Measurements from ENCODE around the gene GSX1. TPM values are rescaled to one million over a fixed set of nuclear protein-coding genes. Genes with fewer than 3 reads are reported as not detected.
A peak's percentile ranks its signal among the peaks of the same experiment; 100 is the strongest.

Gene GSX1
- total RNA-seq, 1 donor from 2014 or later, result not detected

DNA sequence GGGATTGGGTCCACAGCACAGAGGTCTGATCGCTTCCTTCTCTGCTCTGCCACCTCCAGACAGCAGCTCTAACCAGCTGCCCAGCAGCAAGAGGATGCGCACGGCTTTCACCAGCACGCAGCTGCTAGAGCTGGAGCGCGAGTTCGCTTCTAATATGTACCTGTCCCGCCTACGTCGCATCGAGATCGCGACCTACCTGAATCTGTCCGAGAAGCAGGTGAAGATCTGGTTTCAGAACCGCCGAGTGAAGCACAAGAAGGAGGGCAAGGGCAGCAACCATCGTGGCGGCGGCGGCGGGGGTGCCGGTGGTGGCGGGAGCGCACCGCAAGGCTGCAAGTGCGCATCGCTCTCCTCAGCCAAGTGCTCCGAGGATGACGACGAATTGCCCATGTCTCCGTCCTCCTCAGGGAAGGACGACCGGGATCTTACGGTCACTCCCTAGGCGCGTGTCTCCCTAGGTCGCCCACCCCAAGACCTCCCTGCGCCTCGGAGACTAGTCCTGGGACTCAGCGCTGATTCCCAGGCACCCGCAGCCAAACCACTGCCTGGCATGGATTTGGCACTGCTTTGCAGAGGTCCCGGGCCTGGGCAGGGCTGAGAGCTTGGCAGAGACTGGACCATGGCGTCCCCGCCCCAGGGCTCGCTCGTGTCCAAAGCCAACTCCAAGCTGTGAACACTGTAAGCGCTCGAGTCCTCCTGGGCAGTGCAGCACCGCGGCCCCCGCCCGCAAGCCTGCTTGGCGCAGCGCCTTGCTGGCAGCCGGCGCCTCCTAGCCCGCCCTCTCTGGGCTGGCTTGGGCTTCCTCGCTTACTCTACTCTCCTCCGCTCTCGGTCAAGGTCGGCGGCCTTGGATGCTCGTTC is 1.5 kb downstream of the GSX1 start:
- Mint-ChIP-seq H3K4me3 (no peak overlapping the region), H3K9me3 (peaks cover 3% of the 10 kb centered on the region), H3K27me3 (ENCODE audit: insufficient read depth, low read depth) (peaks cover 83% of the 10 kb centered on the region), H3K4me1 (peaks cover 33% of the 10 kb centered on the region), H3K36me3 (no peaks in the 10 kb centered on the region), H3K27ac (no peak overlapping the region)
- H2AFZ ChIP-seq (replicated peaks), result no peak overlapping the region
- peaks cover 31% of the 10 kb centered on the region for H3F3A ChIP-seq (ENCODE audit: low read depth)
- H3K4me3 ChIP-seq, result no peak overlapping the region
- no peak overlapping the region for H3K9ac ChIP-seq
- H3K27me3 ChIP-seq, result peaks cover 100% of the 10 kb centered on the region
- no peaks in the 10 kb centered on the region for H3K9me3 ChIP-seq (ENCODE audit: low read depth)
- no peaks in the 10 kb centered on the region for H3K79me2 ChIP-seq (ENCODE audit: low read depth)
- no peaks in the 10 kb centered on the region for H3K36me3 ChIP-seq
- no peak overlapping the region for H3K27ac ChIP-seq
- DNase-seq (ENCODE audit: low spot score), result no peak
- no peak overlapping the region for H3K4me2 ChIP-seq
- peaks cover 14% of the 10 kb centered on the region for H3K4me1 ChIP-seq
- no peak for TF ChIP-seq CTCF (IDR thresholded peaks at IDR 0.05)
- TF ChIP-seq EZH2phosphoT487 (IDR thresholded peaks at IDR 0.05), result peak; percentile 79
- peak; percentile 81 for TF ChIP-seq EZH2 (IDR thresholded peaks at IDR 0.05)
- peaks cover 94% of the 10 kb centered on the region for H4K20me1 ChIP-seq (ENCODE audit: low read depth)

DNA sequence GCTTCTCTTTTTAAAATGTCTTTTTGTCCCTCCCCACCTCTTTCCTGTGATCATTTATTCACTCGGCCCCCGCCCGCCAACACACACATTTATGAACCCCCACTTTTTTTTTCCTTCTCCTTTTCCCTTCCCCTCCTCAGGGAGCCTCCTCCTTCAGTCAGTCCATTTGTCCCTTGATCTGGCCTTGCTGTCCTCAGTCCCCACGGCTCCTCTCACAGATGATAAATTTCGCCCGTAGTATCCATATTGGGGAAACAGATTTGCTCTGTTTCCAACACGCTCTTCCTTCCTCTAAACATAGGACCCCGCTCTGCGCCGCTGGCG is 2.0 kb downstream of the GSX1 start:
- Histone ChIP-seq H3K9ac (no peak overlapping the region), H3K27ac (no peak overlapping the region), H3K4me2 (no peak overlapping the region), H2AFZ (replicated peaks) (no peak overlapping the region), H4K20me1 (ENCODE audit: low read depth) (peaks cover 88% of the 10 kb centered on the region), H3K79me2 (ENCODE audit: low read depth) (no peaks in the 10 kb centered on the region), H3K27me3 (peaks cover 100% of the 10 kb centered on the region), H3K9me3 (ENCODE audit: low read depth) (no peaks in the 10 kb centered on the region), H3K36me3 (no peaks in the 10 kb centered on the region), H3K4me1 (peaks cover 14% of the 10 kb centered on the region), H3F3A (ENCODE audit: low read depth) (peaks cover 25% of the 10 kb centered on the region), H3K4me3 (no peak overlapping the region)
- Mint-ChIP-seq H3K4me1 (peaks cover 29% of the 10 kb centered on the region), H3K36me3 (no peaks in the 10 kb centered on the region), H3K27me3 (ENCODE audit: insufficient read depth, low read depth) (peaks cover 83% of the 10 kb centered on the region), H3K27ac (no peak overlapping the region), H3K9me3 (peaks cover 3% of the 10 kb centered on the region), H3K4me3 (no peak overlapping the region)
- no peak for DNase-seq (ENCODE audit: low spot score)
- peak; percentile 56 for TF ChIP-seq EZH2phosphoT487 (IDR thresholded peaks at IDR 0.05)
- TF ChIP-seq CTCF (IDR thresholded peaks at IDR 0.05), result no peak
- TF ChIP-seq EZH2 (IDR thresholded peaks at IDR 0.05), result peak; percentile 91

- Histone ChIP-seq H3F3A (ENCODE audit: low read depth) (peaks cover 18% of the 10 kb centered on the region), H3K27me3 (peaks cover 100% of the 10 kb centered on the region), H3K4me1 (peaks cover 6% of the 10 kb centered on the region), H3K9ac (no peak overlapping the region), H3K4me3 (no peak overlapping the region), H3K79me2 (ENCODE audit: low read depth) (no peaks in the 10 kb centered on the region), H3K9me3 (ENCODE audit: low read depth) (no peaks in the 10 kb centered on the region), H3K27ac (no peak overlapping the region), H3K36me3 (no peaks in the 10 kb centered on the region), H4K20me1 (ENCODE audit: low read depth) (peaks cover 80% of the 10 kb centered on the region), H2AFZ (replicated peaks) (no peak overlapping the region), H3K4me2 (no peak overlapping the region)
- Mint-ChIP-seq H3K27ac (no peak overlapping the region), H3K36me3 (no peaks in the 10 kb centered on the region), H3K4me1 (peaks cover 26% of the 10 kb centered on the region), H3K27me3 (ENCODE audit: insufficient read depth, low read depth) (peaks cover 87% of the 10 kb centered on the region), H3K4me3 (no peak overlapping the region), H3K9me3 (peaks cover 3% of the 10 kb centered on the region)
- TF ChIP-seq EZH2 (IDR thresholded peaks at IDR 0.05) (peak; percentile 82), EZH2phosphoT487 (IDR thresholded peaks at IDR 0.05) (peak; percentile 76), CTCF (IDR thresholded peaks at IDR 0.05) (no peak)
- DNase-seq (ENCODE audit: low spot score), result peak; percentile 57
Observed at GRCh38 chr13:27794921-27795717, 2.8 kb downstream of the GSX1 start.

All from neural progenitor cell (in vitro differentiated cells).